HG03139 (cell line): ENCODE results near the gene C19orf73.

Source experiments
- ATAC-seq: cut with Tn5 transposase; IDR thresholded peaks from one replicate; pipeline ENCODE4 v1.9.1; 2021; ENCODE audit not compliant: unreplicated experiment

C19orf73 gene

GRCh38 chr19:49070416-49070815 lies 48.5 kb downstream of the C19orf73 start:
- ATAC-seq = no peak

DNA sequence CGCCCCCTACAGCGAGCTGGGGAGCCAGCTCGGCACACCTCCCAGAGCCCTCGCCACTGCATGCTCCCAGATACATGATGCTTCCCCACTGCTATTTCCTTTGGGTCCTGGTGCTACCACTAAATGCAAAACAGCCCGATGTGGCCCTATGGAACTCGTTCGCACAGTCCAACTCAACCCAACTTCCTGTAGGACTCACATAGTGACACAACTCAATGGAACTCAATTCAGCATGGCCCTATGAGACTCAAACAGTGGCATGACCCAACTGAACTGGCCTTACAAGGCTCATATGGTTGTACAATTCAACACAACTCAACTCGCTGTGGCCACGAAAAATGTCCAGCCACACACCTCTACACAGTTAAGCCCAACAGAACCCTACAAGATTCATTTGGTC lies 49.9 kb downstream of the C19orf73 start:
- no peak for ATAC-seq
